HUDEP-2 (cell line): ENCODE measurements around the gene SFSWAP.

Experiments used
- DNase-seq, 76 experiments: peaks; one replicate each; lab custom pipeline; 2025; ENCODE audit not compliant: unreplicated experiment in 76 of 76; lab: John Stamatoyannopoulos, UW

The SFSWAP gene

GRCh38 chr12:131830914-131831571, 120.2 kb downstream of the SFSWAP start:
- no peak for DNase-seq

DNA sequence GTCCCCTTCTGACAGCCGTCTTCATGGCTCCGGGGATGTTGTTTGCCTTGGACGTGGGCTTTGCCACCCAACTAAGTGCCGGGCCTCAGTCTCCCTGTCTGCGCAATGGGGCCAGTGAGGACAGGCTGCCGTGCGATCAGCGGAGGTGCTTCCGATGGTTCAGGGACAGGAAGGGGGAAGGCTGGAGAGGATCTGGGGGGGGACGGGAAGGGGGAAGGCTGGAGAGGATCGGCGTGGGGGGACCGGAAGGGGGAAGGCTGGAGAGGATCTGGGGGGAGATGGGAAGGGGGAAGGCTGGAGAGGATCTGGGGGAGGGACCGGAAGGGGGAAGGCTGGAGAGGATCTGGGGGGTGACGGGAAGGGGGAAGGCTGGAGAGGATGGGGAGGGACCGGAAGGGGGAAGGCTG, 120.7 kb downstream of the SFSWAP start:
- DNase-seq, result no peak

GRCh38 chr12:131832321-131833231, 121.7 kb downstream of the SFSWAP start:
- DNase-seq, result no peak

- no peak for DNase-seq
Measured at GRCh38 chr12:131833288-131833895, 122.5 kb downstream of the SFSWAP start.

GRCh38 chr12:131833896-131834641, 123.2 kb downstream of the SFSWAP start:
- DNase-seq, result no peak

GRCh38 chr12:131834798-131835615, 124.1 kb downstream of the SFSWAP start:
- no peak for DNase-seq

DNA sequence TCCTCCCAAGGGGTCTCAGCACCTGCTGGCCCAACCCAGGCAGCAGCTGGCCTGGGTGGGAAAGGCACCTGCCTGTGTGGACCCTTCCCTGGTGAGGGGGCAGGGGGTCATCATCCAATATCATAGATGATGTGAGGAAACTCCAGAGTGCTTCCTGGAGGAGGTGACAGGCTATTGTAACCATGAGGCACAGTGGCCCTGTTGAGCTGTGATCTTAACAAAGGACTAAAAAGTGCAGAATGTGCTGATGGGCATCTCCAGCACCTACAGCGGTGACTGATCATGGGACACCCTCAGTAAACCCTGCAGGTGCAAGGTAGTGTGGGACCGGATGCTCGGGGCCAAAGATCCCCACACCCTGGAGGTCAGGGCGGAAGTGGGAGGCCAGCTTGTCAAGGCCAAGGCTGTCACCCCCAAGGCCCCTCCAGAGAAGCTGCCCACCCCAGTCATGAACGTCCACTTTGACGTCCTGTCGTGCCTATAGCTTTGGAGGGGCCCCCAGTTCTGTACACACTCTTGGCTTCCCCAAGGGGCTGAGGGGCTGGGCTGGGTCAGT, 124.8 kb downstream of the SFSWAP start:
- DNase-seq, result no peak

GRCh38 chr12:131836193-131836592, 125.3 kb downstream of the SFSWAP start:
- no peak for DNase-seq

GRCh38 chr12:131836714-131837397, 126.0 kb downstream of the SFSWAP start:
- no peak for DNase-seq

- DNase-seq, result no peak
Measured at GRCh38 chr12:131840643-131841416, 129.9 kb downstream of the SFSWAP start.

- DNase-seq, result no peak
Measured at GRCh38 chr12:131841547-131841946, 130.7 kb downstream of the SFSWAP start.

GRCh38 chr12:131842169-131842568, 131.3 kb downstream of the SFSWAP start:
- no peak for DNase-seq

DNA sequence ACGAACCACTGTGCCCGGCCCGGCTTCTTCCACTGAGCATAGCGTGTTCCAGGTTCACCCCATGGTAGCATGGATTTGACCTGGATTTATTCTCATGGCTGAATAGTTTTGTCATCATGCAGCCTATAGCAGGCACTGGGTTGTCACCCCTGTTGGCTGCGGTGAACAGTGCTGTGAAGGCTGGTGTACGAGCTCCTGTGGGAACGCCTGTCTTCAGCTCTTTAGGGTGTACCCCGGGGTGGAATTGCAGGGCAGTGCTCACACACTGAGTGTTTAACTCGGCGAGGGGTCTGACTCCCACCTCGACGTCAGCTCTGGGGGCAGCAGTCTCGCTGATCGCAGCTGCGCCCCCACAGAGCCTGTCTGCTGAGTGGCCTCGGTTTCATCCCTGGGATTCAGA, 132.6 kb downstream of the SFSWAP start:
- DNase-seq, result no peak

DNA sequence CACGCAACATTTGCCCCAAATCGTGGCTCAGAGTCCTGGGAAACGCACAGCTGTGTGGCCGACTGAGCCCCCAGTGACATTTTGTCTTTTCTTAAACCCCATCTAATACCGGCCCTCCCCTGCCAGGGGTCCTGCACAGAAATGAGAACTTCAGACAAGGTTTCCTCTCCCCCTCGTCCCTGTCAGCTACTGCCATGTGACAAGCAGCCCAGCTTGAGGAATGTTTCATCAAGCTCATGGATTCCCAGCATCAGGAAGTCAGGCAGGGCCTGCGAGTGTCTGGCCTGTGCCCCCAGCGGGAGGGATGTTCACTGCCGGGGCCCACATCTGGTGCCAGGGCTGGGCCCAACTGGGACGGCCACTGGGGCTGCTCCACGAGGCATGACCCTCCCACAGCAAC, 133.2 kb downstream of the SFSWAP start:
- DNase-seq, result no peak

GRCh38 chr12:131844656-131845055, 133.8 kb downstream of the SFSWAP start:
- no peak for DNase-seq

DNA sequence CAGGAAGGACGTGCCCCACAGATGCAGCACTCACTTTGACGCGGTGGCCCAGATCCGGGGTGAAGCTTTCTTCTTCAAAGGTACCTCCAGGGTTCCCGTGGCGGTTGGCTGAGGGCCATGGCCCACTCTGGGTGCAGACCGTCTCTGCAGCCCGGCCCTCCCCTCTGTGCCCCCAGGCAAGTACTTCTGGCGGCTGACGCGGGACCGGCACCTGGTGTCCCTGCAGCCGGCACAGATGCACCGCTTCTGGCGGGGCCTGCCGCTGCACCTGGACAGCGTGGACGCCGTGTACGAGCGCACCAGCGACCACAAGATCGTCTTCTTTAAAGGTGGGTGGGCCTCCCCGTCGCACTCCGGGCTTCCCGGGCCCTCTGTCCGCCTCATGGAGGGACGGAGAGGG, 134.2 kb downstream of the SFSWAP start:
- no peak for DNase-seq

GRCh38 chr12:131847456-131847855, 136.6 kb downstream of the SFSWAP start:
- no peak for DNase-seq

DNA sequence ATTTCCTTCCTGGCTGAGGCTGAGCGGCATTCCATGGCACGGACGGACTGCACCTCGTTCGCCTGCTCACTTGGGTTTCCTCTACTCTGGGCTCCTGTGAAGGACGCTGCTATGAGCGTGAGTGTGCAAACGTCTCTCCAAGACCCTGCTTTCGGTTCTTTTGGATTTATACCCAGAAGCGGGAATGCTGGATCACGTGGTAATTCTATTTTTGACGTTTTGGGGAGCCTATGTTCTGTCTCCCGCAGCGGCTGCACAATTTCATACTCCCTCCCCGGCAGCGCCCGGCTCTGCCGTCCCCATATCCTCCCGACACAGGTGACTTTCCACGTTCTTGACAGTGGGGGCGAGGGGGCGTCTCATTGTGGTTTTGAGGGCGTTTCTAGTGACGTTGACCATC, 137.9 kb downstream of the SFSWAP start:
- DNase-seq, result no peak
